ENCODE results near the gene PAMR1. TPM values are rescaled to one million over a fixed set of nuclear protein-coding genes. Genes with fewer than 3 reads are reported as not detected.

Gene PAMR1
- total RNA-seq, 1 donor from 2014 or later = 7.6 TPM

DNA sequence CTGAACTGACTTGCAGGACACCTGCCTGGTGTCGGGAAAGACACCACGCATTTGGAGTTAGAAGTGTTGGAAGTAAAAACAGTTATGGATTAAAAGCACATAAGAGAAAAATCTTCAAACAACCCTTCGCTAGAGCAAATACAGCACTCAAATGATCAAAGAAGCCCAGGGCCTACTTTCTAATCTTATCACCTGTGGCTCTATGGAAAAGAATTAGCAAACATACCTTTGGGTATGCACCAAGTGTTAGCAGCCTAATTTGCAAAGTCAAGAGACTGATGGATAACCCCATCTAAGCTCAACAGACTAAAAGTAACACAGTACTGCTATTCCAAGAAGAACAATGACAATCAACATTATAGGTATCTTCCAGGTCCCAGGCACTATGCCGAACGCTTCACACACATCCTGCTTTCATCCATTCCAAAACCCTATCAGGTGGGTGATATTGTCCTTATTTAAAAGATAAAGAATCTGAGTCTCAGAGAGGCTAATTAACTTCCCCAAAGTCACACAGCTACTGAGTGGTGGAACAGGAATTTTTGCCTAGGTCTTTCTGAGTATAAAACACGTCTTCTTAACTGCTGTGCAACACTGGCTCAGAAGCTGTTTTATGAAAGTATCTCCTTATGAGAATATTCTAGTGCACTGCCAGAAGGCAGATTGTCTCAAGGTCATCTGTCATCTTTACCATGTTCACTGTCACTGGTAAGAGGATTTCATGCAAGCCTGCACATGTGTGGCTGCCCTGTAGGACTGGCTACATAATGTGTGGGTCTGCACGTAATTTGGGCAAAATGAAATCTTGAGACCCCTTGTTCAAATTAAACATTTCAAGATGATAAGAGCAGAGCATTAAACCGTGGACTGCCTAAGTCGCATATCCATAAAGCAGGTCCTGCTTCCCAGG is 122.4 kb downstream of the PAMR1 start:
- DNase-seq (ENCODE audit: low spot score) = no peak

- DNase-seq (ENCODE audit: low spot score) = no peak
Measured at GRCh38 chr11:35398881-35399280, 126.5 kb downstream of the PAMR1 start.

DNA sequence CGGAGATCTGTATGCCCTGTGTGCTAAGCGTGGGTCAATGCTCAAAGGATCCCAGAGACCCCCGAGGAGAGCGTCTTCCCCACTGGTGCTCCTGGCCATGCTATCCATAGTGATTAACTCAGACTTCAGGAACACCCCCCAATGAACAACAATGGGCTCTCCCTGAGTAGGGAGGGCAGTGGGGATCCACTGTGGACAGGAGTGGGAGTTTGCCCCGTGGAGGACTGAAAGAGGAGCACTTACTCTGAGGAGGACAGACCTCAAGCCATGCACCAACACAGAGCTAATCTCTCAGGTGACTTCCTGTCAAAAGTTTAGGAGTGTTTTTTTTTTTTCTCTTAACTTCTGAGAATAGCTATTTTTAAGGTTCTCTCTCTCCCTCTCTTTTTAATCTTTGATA is 130.5 kb downstream of the PAMR1 start:
- DNase-seq (ENCODE audit: low spot score) = no peak

DNA sequence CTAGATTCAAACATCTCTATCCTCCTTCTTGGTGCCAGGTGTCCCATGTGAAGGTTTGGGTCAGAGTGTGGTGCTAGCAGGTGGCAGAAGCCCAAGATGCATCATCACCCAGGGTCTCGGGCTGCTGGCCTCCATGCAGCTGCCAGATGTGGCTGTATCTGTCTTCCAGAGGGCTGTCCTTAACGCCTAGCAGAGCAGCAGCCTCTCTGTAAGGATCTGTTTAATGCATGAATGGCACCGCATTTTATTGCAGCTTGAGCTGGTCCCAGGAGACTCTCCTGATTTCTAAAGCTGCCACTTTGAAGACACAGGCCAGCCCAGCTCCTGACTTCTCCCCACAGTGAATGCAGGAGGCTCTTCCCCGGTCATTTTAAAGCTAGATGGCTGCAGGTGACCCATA is 132.3 kb downstream of the PAMR1 start:
- no peak for DNase-seq (ENCODE audit: low spot score)

DNA sequence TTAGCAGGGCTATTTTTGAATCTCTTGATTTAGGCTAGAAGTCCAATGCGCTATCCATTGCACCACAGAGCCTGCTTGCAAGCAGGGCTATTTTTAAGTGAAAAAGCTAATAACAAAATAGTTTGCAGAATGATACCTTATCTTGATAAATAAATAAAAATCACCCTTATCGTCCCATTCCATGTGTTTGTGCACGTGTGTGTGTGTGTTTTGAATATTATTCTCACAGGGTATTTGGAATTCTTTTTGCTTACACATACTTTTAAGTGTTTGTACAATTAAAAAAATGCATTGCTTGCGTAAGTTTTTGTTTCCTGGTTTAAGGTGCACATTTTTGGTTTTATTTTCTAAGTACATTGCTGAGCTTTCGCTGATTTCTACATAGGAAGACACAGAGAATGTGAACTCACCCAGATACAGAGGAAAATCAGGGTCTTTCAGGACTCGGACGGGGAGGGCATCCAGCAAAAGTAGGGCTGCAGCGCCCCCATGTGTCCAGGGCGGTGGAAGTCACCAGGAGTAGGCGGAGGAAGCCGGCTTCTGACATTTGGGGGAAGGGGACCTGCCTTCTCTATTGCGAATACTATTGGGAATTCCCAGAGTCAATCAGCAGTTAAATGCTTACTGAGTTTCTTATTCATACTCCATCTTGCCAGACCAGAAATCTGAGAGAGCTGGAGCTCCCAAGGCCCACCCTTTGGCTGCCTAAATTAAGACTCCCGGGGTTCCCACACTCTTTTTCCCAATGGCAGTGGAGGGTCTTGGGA is 133.3 kb downstream of the PAMR1 start:
- DNase-seq (ENCODE audit: low spot score) = peak; percentile 83

- DNase-seq (ENCODE audit: low spot score) = no peak
Measured at GRCh38 chr11:35390737-35391682, 134.4 kb downstream of the PAMR1 start.

DNA sequence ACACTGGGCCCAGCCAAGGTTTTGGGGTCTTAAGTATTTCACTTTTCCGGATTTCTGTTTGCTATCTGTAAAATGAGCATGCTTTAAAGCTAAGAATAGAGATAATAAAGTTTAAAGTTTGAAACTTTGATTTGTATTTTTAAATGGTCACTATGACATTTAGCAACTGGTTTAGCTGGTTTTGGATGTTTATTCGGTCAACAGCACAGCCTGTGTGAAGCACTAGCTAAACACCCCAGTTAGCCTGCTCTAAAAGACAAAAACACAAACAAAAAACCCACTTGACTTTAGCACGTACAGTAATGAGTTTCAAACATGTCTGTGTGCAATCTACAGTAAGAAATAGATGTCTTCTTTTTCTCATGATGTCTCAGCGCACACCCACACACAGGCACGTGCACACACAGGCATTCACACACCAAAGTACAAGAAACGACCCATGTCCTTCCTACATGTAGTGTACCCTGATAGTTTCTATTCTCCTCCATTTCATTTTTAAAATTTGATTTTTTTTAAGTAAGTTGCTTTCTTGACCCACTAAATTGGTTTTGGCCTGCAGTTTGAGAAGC is 135.4 kb downstream of the PAMR1 start:
- no peak for DNase-seq (ENCODE audit: low spot score)

- DNase-seq (ENCODE audit: low spot score) = no peak
Measured at GRCh38 chr11:35389112-35389511, 136.3 kb downstream of the PAMR1 start.

DNA sequence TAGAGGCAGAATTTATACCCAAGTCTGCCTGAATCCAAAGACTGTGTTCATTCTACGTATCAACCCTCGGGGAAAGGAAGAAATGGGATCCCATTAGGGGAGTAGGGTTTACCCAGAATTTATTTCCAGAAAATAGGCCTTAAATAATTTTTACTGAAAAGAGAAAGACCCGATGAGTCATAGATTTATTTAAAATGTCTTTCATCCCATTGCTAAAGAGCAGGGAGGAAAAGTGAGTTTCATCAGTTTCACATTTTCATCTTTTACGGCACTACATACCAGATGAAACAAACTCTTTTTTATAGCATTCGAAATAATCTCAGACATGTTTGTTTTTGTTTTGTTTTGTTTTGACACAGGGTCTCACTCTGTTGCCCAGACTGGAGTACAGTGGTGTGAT is 137.4 kb downstream of the PAMR1 start:
- no peak for DNase-seq (ENCODE audit: low spot score)

GRCh38 chr11:35387111-35387982 is 138.1 kb downstream of the PAMR1 start:
- DNase-seq (ENCODE audit: low spot score) = no peak

- no peak for DNase-seq (ENCODE audit: low spot score)
Measured at GRCh38 chr11:35383953-35384352, 141.5 kb downstream of the PAMR1 start.

Other genes starting within 250 kb of the PAMR1 start
- gene SLC1A2, start 106.1 kb downstream of the PAMR1 start, total RNA-seq = 0.58 TPM
- 1.9 TPM for gene FJX1, start 92.8 kb upstream of the PAMR1 start, total RNA-seq
- 69.8 TPM for gene TRIM44, start 137.2 kb upstream of the PAMR1 start, total RNA-seq